Hindlimb muscle (tissue), 1 donor: ENCODE measurements around the gene CRACDL. TPM values are rescaled to one million over a fixed set of nuclear protein-coding genes. Genes with fewer than 3 reads are reported as not detected.

Experiments
- DNase-seq: peaks from one replicate; pipeline ENCODE4 v3.0.0-alpha.2; 2013
- polyA plus RNA-seq: library from polyadenylated mRNA; unstranded; fragments of 120-200 nt; gene quantifications from one replicate; pipeline ENCODE4 v1.2.1, GENCODE V29; 2013; ENCODE audit not compliant: insufficient read length

CRACDL gene
- polyA plus RNA-seq, 1 donor: 2.0 TPM

GRCh38 chr2:98924038-98924830, 11.8 kb downstream of the CRACDL start:
- no peak for DNase-seq

- DNase-seq: no peak
Measured at GRCh38 chr2:98923244-98923940, 12.6 kb downstream of the CRACDL start.

- DNase-seq: no peak
Measured at GRCh38 chr2:98921062-98921461, 15.0 kb downstream of the CRACDL start.

GRCh38 chr2:98917031-98917471, 19.0 kb downstream of the CRACDL start:
- no peak for DNase-seq

DNA sequence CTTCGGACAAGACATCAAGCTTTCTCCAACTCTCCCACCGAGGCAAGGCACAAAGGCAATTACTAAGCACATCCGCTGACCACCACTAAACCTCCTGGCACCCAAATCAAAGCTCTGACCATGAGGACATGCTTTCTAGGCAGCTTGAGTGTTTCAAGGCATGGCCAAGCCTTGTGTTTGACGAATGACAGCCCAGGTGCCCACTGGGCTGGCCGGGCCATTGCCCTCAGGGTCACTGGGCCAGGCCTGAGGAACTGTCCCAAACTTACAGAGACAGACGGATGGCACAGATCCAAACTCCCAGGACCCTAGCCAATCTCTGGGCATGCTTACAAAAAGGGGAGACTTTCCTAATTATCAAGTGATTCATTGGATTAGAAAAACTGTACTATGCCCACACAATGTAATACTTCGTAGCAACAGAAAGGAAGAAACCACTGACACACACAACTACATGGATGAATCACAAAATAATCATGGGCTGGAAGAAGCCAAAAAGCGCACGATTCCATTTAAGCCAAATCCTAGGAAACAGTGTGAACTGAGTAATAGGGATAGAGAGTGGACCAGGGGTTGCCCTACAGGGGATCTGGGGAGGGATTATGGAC, 20.2 kb downstream of the CRACDL start:
- DNase-seq: no peak

DNA sequence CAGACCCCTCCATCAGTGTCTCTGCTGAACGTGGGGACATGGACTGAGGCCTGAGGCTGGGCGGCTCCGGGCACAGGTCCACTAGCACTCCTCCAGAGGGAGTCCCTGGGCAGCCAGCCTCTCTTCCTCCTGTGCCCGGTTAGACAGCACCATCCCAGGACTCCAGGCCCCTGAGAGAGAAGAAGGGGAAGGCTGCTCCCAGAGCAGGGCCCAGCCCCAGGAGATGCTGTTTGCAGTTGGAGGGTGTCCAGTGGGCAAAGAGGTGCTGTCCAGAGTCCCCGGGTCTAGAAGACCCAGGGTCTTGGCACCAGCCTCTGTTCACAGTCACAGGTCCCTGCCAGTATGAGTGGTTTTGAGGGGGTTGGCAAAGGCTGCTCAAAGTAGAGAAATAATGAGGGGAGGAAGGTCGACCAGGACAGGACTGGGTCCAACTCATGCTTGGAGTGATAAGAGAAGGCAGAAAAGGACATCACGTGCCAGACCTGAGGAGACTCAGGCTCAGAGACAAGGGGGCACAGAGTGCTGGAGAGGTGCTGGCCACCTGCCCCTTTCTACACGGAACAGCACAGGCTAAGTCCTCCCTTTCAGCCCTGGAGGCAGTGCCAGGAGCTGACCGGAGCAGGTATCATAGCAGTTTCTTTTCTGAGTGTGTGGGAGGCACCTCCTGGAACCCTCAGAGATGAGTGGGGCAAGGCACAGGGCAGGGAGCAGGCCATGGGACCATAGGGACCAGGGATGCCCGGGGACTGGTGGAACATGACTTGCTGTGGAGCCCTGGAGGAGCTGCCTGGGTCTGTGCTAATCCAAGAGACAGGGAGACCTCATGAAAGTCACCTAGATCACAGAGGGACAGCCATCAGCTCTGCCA, 21.1 kb downstream of the CRACDL start:
- DNase-seq: no peak

GRCh38 chr2:98913916-98914712, 21.9 kb downstream of the CRACDL start:
- no peak for DNase-seq

DNA sequence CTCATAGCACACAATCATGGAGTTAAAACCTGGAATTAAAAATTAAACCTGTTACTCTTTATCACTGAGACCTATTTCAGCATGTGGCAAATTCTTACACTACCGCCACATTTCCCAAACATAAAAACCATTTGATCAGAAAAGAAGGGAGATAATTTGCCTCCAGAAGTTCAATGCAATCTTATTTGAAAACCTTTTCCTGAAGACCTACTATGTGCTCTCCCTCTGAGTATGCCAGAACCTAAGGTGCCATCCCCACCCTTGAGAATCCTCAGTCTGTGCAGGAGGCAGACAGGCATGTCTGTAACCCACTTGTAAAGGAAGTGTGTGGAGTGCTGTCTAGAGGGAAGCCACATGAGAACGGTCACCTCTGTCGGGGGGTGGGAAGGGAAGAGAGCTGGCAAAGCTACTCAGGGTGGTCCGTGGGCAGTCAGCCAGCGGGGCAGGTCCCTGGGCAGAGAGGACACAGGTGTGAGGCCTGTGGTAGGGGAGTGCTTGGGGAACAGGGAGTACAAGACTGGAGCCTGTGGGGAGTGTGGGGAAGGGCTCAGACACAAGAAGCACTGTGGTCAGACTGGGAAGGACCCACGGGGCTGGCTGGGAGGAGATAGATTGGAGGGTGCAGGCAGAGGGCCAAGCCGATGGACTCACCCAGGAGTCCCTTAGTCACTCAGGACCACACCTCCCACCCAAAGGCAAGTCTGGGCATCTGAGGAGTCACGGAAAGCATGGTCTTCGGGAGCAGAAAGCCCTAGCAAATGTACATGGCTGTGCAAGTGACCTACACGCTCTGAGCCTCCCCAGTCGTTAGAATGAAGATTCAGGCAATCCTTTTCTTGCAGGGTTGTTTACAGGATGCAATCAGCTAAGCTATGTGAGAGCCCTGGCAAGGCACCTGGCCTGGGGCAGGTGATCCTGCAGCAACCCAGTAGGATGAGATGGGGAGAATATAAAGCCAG, 22.8 kb downstream of the CRACDL start:
- DNase-seq: no peak

GRCh38 chr2:98912221-98912851, 23.7 kb downstream of the CRACDL start:
- DNase-seq: peak; percentile 49

DNA sequence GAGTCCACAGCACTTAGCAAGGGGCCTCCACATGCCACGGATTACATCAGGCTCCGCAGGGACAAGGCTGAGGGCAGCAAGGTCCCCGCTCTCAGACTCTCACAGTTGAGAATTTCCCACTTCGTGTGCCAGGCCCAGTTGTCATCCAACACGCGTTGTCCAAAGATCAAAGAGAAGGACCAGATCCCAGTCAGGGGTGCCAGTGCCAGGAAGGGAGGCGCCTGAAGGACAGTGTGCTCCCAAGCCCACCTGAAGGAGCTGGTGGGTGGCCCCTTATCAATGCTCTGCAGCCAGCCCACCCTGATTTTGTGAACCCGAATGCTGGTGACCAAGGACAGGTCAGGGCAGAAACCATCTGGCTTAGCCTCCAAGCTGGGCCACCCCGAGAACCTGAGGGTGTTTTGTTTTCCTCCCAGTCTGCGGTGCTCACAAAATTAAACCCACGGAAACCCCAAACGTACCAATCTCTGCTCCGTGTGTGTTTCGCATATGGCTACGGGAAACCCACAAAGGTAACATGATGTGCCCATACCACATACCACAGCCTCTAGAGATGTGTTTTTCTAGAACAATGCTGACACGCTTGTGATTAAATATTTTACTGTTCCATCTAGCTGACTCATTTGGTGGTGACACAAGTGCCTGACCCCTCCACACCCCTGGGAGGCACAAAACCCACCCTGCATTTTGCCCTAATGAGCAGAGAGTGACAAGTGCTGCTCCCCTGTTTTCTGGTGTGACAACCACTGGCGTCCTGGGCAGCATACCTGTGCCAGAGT, 24.5 kb downstream of the CRACDL start:
- DNase-seq: no peak

DNA sequence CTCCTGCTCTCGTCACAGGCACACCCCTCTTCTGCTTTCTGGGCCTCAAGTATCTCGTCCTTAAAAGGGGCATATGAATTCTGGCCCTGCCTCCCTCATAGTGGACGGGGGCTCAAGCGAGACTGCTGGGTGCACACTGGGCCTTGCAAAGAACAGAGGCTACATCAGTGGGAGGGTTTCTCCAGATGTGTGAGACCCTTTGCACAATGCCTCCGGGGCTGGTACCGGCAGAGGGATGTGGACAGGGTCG, 25.0 kb downstream of the CRACDL start:
- no peak for DNase-seq

- DNase-seq: no peak
Measured at GRCh38 chr2:98910349-98911125, 25.5 kb downstream of the CRACDL start.

DNA sequence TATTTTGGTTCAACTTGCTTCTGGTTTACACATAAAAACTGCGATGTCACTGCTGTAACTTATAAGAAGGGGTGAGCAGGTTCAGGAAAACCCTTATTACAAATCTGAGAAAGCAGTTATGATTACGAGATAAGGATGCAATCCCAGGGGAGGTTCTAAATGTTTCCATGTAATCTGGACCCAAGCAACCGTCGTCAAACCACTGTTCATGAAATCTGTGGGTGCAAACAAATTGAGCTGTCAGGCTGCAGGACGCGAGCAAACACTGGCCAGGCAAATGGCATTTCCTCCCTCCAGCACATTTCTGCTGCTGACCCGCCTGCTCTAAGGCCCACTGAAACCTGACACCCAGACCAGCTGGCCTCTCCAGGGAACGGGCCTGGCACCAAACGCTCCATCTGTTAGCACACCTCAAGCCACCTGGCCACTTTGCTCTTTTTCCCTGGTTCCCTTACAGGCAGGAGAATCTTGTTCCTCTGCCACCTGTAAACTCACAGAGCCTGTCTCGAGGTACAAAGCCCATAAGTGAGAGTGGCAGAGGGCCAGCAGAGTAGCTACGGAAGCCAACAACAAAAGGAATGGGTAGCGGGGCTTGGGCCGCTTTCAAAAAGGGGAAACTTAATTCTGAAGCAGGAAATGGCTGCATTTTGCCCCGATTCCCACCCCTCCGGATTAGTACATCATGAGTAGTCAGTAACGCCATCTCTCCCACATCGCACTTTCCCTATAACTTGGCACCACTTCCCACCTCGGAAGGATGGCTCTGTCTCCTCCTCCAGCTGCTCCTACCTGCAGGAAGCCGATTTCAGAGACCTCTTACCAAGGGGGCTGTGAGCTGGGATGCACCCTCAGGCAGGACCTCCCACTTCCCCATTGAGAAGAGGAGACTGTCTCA, 26.5 kb downstream of the CRACDL start:
- peak; percentile 53 for DNase-seq

DNA sequence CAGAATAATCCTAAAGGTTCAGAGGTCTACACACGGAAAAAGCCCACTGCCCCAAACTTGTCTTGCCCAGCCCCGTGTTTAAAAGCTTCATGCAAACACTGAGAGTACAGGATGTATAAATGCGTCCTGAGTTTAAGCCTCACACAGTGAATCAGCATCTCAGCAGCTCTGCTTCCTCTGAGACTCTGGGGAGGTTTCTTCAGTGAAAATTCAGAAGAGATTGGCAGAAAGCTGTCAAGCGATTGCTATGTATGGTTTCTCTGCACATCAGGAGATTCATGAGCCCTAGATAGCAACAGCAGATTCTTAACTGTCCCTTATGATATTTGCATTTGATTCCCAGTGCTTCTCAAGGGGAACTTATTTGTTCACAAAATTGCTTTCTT, 27.1 kb downstream of the CRACDL start:
- DNase-seq: no peak

DNA sequence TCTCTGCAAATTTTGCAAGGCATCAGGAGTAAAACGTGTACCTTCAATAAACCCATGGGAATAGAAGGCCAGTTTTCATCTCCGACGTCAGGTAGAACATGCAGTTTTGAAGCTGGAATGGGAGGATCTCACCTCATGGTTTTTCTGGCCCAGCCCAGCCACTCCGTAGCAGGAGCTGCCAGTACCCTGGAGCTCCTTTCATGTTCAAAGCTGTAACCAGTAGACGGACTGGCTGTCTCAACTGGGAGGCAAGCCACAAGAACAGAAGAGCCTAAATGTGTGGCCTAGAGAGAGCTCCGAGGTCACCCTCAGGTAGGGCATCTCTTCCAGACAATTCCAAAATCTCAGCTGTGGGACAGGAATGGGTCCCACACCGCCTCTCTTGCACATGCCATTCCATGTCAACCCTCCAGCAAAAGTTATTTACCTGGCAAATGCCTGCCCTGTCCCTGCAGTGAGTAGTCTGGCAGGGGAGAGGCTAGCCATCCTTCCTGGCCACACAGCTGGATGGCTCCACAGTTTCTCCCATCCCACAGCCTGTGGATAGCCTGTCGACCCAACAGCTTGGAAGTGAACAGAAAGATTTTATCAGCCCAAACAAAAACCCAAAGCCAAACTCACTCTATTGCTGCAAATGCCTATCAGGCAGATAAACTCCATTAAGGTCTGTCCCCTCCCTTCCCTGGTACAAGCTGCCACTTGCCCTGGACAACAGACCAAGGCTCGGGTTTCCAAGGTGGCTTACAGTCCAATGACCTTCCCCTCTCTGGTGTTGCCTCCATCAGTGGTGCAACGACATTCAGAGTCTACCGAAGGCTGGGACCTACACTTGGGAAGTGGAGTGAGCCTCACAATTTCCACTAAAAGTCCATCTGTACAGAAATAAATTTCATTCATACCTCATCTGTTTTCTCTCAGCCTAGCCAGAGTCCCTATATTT, 27.8 kb downstream of the CRACDL start:
- DNase-seq: no peak

DNA sequence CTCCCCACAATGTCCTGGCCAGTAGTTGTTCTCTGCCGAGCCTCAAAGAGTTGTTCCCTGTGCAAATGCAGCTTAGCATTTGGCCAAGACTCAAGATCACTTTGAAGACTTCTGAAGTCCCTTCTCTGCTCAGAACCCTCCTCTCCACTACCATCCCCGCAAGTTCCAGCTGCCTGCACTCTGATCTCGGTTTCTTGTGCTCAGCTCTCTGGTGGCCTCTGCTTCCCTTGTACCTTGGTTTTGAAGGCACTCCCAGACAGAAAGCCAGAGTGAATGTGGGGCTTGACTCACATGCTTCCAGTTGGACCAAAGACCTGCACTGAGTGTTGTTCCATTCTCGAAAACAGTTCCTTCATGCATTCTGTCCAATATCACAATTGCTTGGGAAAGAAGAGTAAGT, 28.6 kb downstream of the CRACDL start:
- DNase-seq: no peak
